ENCODE results near the gene FHIP1B.
"Not testable (repeated sequence)": the region's sequence is repeated elsewhere in the genome, so short reads cannot be mapped to it uniquely, and the experiment has no call there.

Gene FHIP1B

DNA sequence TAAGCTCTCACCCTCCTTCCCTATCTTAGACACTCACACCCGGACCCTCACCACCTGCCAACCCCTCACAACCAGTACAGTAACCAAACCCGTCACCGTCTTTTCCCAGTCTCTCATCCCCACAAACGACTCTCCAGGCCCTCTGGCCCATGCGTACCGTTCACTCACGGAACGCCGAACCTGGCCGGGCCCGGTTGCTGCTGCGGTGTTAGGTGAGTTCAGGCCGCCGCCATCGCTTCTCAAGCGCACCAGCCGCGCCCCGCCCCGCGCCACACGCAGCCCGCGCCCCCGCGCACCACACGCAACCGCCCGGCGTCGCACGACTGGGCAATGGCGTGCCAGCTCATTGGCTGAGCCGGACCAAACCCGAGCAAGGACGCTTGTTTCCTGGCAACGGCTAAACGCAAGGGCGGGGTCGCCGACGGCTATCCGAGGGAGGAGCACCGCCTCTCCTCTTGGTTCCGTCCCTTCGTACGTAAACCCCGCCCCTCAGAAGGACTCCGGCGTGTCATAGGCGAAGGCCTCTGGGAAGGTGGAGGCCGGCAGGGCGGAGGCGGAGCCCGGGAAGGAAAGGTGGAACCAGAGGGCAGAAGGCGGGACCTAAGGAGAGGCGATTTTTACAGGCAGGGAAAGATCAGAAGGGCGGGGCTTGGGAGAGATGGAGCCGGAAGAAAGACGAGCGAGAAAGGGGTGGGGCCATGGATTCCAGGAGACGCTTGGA is at the start of gene FHIP1B:
Gene FHIP1B (minus strand): TSS at position 250 of the 721 bp plus-strand sequence. CDS start 10,120 bp downstream, outside the sequence.
- DNase-seq, result peak; percentile 100

DNA sequence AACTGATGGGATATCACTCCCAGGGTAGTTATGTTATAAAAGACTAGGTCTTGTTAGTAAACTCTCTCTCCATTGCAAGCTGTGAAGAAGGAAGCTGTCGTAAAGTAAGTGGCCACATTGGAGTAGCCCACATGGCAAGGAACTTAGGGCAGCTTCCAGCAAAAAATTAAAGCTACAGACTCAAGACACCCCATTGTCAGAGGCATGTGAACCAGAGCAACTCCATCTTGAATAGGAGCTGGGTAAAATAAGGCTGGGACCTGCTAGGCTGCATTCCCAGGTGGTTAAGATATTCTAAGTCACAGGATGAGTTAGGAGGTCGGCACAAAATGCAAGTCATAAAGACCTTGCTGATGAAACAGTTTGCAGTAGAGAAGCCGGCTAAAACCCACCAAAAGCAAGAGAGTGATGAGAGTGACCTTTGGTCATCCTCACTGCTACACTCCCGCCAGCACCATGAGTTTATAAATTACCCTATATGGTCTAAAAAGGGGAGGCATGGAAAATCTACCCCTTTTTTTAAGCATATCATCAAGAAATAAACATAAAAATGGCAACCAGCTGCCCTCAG is 49.1 kb upstream of the FHIP1B start:
- no peak for DNase-seq

DNA sequence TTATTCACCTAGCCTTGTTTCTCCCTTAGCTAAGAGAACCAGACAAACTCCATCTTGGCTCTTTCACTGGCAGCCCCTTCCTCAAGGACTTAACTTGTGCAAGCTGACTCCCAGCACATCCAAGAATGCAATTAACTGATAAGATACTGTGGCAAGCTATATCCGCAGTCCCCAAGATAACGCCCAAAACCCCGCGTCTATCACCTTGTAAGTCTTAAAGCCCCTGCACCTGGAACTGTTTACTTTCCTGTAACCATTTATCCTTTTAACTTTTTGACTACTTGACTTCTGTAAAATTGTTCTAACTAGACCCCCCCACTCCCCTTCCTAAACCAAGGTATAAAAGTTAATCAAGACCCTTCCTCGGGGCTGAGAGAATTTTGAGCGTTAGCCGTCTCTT is 46.4 kb upstream of the FHIP1B start:
- DNase-seq, result not testable (repeated sequence)

GRCh38 chr11:6273188-6273587 is 38.8 kb upstream of the FHIP1B start:
- DNase-seq, result no peak

DNA sequence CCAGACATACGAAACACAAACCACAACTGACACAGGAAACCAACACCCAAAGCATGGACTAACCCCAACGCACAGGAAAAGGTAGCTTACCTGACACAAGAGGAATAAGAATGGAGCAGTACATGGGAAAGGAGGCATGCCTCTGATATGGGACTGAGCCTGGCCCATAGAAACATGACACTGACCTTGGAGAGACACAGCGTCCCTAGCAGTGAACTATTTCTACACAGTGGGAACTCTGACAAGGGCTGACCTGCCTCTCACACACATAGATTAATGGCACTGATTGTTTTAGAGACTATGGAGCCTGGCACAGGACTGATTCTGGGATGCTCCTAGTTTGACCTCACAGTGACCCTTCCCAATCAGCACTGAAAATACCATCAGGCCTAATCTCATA is 37.2 kb upstream of the FHIP1B start:
- DNase-seq, result no peak

GRCh38 chr11:6270584-6271246 is 36.3 kb upstream of the FHIP1B start:
- no peak for DNase-seq

DNA sequence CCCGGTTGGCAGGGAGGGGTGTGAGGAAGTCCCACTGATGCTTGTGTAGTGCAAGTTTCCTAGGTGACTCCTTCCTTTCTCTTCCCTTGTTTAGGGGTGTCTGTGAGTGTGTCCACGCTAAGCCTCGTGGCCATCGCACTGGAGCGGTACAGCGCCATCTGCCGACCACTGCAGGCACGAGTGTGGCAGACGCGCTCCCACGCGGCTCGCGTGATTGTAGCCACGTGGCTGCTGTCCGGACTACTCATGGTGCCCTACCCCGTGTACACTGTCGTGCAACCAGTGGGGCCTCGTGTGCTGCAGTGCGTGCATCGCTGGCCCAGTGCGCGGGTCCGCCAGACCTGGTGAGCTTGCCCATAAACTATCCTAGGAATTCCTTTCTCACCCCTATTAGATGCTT is 35.6 kb upstream of the FHIP1B start:
- no peak for DNase-seq

- no peak for DNase-seq
Observed at GRCh38 chr11:6268820-6269219, 34.4 kb upstream of the FHIP1B start.

DNA sequence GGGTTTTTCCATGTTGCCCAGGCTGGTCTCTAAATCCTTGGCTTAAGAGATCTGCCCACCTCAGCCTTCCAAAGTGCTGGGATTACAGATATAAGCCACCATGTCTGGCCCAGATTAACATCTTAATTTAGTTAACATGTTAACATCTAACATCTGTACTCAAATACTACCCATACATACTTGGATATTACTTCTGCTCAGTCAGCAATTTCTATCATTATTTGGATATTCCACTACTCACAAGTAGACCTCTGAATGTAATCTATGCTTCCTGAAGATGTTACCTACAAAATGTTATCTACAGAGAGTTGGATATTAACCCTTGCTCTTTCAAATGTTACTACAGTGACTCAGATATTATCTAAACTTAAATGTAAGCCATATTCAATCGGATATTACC is 29.2 kb upstream of the FHIP1B start:
- DNase-seq, result no peak

DNA sequence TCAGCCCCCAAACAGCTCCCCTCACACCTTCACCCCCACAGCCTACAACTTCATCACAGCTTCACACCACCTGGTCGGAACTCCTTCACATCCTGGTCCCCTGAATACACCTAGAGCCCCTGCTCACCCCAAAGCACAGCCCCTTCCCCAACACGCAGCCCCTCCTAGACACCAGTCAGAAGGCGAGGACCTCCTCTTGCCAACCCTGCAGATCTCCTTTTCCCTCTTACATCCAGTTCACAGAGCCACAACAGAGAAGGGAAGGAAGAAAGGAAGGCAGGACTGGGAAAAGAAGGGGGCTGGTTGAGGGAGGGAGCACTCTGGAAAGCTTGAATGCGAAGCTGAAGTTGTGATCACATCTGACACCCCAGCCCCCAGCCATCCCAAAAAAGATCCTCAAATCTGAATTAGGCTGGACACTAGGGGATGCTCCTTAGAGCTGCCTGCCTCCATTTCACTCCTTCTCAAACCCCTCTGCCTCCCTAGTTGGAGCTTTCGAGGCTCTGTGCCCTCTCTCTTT is 25.8 kb upstream of the FHIP1B start:
- DNase-seq, result no peak

- no peak for DNase-seq
Observed at GRCh38 chr11:6258571-6259081, 24.2 kb upstream of the FHIP1B start.

GRCh38 chr11:6258141-6258540 is 23.7 kb upstream of the FHIP1B start:
- DNase-seq, result no peak

GRCh38 chr11:6253197-6253596 is 18.8 kb upstream of the FHIP1B start:
- no peak for DNase-seq

DNA sequence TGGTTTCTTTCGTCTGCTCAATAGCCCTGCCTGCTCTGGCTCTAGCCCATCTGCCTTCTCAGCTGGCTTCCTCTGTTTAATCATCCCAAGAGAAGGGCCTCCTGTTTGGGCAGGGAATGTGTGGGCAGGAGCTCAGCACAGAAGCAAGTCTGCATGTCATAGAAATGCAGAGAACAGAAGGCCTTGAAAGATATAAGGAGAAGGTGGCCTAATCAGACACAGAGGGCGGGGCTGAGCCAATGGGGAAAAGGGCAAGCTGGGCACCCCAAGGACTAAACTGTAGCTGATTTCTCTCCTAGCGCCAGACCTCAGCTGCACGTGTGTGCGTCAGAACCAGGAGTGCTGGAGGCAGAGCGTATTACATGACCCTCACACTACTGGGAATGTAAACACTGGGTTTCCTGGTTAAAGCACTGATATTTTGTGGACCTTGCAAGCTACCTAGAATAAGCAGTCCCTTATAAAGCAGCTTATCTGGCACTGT is 17.6 kb upstream of the FHIP1B start:
- DNase-seq, result no peak

DNA sequence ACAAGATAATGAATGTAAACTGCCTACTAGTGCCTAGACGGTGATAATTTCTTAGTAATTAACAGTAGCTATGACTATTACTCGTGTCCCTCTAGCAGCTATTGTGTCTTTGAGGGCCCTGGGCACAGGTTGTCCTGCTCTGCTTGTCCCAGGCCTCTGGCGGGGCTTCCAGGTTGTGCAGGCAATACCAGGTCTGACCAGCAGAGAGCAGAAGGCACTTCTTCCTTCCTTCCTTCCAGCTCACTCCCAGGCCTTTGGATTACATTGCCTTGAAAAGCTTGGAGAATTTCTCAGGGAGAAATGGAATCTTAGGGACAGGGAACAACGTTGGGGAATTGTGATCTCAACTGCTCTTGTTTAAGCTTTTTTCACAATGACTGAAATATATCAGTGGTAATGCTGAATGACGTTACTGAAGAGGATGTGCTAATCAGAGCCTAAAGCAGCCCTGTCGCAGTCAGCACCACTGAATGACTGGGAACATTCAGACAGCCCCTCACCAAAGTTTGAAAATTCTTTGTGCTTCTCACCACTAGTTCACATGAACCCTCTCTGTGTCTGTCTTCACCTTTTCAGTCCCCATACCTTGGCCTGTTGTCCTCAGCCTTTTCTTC is 16.8 kb upstream of the FHIP1B start:
- DNase-seq, result peak; percentile 67

DNA sequence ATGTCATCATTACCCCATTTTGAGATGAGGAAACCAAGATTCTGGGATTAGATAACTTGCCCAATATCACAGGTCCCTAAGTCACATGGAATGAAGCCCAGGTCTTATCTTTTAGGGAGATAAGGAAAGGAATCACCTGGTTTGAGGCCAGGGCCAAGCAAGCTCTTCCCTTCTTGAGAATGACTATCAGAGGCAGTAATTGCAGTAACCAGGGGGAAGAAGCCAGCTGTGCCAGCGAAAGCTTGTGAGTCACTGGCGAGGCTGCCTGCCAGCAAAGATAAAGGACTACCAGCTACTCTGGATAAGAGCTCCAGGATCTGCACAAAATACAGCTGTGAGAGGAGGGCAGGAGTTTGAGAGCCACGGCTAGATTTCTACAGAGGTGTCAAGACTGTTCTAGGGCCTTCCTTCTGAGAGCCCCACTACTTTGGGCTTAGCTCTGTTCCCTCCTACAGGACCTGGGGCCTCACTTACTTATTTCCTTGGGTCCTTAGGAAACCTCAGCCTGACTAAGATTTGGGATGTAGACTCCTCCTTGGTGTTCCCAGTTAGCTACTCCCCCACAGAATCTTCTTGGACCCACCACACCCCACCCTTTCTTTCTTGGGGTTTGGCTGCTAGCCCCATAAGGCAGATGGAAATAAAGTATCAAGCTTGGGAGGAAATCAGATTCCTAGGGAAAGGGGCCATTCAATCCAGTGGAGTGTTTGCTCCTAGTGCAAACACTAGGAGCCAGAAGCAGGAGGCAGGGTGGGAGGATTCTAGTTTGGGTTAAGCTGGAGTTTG is 15.5 kb upstream of the FHIP1B start:
- DNase-seq, result peak; percentile 50

DNA sequence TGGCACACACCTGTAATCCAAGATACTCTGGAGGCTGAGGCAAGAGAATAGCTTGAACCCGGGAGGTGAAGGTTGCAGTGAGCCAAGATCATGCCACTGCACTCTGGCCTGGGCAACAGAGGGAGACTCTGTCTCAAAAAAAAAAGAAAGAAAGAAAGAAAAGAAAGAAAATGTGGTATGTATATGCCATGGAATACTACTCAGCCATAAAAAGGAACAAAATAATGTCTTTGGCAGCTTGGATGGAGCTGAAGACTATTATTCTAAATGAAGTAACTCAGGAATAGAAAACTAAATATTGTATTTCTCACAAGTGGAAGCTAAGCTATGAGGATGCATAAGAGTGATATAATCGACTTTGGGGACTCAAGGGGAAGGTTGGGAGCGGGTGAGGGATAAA is 14.5 kb upstream of the FHIP1B start:
- not testable (repeated sequence) for DNase-seq

DNA sequence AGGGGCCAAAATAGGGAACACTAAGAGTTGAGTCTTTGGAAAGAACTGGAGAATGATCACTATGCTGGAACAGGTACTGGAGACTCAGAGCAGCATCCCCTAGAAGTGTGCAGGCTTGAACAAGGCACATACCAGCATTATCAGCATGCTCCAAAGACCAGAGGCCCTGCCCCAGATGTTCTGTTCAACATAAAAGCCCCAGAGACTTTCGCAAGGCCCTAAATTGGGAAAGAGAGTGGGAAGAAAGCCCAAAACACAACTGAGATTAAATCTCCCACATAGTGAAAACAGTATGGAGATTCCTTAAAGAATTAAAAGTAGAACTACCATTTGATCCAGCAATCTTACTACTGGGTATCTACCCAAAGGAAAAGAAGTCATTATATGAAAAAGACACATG is 13.8 kb upstream of the FHIP1B start:
- no peak for DNase-seq

DNA sequence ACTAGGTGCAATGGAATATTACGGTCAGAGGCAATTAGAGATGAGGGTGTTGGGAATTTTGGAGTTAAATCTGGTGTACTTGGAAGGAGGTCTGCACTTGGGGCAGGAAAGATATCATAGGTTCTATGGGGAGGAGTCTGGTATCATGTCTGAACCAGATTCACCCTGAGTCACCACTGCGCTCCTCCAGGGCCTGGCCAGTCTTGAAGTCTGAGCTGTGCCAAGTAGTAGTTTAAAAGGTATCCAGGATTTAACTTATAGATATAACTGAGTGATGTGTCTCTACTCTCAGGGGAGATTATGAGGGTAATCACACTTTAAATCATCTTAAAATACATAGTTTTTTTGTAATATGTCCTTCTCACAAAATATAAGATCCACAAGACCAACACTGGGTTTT is 11.1 kb upstream of the FHIP1B start:
- DNase-seq, result no peak

GRCh38 chr11:6241316-6241715 is 6.9 kb upstream of the FHIP1B start:
- DNase-seq, result no peak

DNA sequence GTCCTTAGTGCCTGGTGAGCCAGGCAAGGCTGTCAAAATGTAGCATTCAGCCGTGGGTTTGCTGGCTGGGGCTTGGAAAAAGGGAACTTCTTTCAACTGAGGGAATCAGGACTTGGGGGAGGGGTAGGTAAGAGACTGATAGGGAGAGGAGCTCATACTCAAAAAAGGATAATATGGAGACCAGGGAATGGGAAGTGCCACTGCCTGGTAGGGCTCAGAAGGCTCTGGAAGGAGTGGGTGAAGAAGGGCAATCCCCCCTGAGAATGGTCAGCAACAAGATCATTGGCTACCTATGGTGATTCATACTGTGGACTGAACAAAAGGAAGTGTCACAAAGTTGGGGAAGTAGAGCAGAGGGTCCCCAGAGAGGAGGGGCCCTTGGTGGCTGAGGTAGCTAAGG is 6.3 kb upstream of the FHIP1B start:
- no peak for DNase-seq

DNA sequence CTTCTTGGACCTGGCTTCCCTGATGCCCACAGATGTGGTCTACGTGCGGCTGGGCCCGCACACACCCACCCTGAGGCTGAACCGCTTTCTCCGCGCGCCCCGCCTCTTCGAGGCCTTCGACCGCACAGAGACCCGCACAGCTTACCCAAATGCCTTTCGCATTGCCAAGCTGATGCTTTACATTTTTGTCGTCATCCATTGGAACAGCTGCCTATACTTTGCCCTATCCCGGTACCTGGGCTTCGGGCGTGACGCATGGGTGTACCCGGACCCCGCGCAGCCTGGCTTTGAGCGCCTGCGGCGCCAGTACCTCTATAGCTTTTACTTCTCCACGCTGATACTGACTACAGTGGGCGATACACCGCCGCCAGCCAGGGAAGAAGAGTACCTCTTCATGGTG is 5.7 kb upstream of the FHIP1B start:
- no peak for DNase-seq
